Upper lobe of left lung (tissue), 4 donors: Measurements from ENCODE around the gene GRB10.

Experiments used
- EP300 ChIP-seq, 4 donors: sonication (generic); formaldehyde crosslinking; IDR thresholded peaks; one replicate each; pipeline ENCODE4 v1.5.1; 2017; ENCODE audit warnings: antibody characterized with exemption in 4 of 4, control low read depth in 2 of 4
- POLR2A ChIP-seq, 4 donors: fragments of 450-650 bp; IDR thresholded peaks; one replicate each; pipeline ENCODE4 v1.5.1; 2016 to 2017; ENCODE audit warnings: antibody characterized with exemption in 4 of 4, mild to moderate bottlenecking in 2 of 4
- TF ChIP-seq, protein P1 (sequence below), 6 experiments: fragments of 450-650 bp in 4 of 6; fragments of 200-600 bp in 2 of 6; sonication (generic) in 2 of 6; IDR thresholded peaks; one replicate each; pipeline ENCODE4 v1.5.1; 2016 to 2019; ENCODE audit warnings: antibody characterized with exemption in 6 of 6

DNA sequence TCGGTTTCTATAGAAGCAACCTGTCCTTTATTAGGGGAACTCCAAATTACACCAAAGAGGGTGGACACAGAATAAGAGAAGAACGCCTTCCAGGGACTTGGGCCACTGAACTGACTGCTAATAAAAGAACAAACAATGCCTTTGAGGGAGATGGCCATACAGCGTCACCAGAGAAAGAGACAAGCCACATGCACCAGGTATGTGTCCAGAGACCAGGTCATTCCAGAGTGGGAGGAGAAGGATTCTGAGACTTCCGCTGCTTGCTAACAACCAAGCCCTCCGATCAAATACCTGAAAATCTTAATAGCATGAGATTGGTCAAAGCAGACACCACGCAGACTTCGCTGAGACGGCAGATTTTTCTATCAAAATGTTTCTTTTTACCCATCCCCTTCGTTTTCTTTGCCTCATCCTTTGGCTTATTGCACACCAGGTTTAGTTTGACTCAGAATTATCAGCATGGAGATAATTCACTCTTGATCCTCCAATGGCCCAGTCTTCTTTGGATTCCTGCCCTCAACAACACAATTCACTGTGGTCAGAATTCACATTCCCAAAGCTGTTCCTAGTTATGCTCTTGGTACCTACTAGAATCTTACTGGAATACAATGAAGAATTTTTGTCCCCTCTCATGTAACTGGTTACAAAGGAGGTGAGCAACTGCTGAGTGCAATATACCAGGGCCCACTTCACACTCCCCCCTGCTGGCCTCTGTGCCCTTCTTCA, 130.1 kb downstream of the GRB10 start:
- TF ChIP-seq, protein P1, sequence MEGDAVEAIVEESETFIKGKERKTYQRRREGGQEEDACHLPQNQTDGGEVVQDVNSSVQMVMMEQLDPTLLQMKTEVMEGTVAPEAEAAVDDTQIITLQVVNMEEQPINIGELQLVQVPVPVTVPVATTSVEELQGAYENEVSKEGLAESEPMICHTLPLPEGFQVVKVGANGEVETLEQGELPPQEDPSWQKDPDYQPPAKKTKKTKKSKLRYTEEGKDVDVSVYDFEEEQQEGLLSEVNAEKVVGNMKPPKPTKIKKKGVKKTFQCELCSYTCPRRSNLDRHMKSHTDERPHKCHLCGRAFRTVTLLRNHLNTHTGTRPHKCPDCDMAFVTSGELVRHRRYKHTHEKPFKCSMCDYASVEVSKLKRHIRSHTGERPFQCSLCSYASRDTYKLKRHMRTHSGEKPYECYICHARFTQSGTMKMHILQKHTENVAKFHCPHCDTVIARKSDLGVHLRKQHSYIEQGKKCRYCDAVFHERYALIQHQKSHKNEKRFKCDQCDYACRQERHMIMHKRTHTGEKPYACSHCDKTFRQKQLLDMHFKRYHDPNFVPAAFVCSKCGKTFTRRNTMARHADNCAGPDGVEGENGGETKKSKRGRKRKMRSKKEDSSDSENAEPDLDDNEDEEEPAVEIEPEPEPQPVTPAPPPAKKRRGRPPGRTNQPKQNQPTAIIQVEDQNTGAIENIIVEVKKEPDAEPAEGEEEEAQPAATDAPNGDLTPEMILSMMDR (IDR thresholded peaks at IDR 0.05): no peak
- no peak for TF ChIP-seq POLR2A (IDR thresholded peaks at IDR 0.05)
- TF ChIP-seq EP300 (IDR thresholded peaks at IDR 0.05): no peak
